MM.1S (cell line): ENCODE data around the gene SESTD1.

Experiments
- DNase-seq: peaks from one replicate; pipeline ENCODE4 v3.0.0-alpha.2; 2015
- H2AFZ ChIP-seq: fragments of 300-600 bp; sonication (generic); 2 replicates; pipeline ENCODE4 v1.6.0; 2016; ENCODE audit warnings: antibody characterized with exemption, low read length
- H3F3A ChIP-seq: fragments of 300-600 bp; sonication (generic); 2 replicates; pipeline ENCODE4 v1.6.1; 2016; ENCODE audit warnings: mild to moderate bottlenecking, antibody characterized with exemption, low read length, moderate library complexity, mixed read lengths; ENCODE audit not compliant: insufficient read depth
- H3K27ac ChIP-seq: fragments of 300-600 bp; sonication (generic); 2 replicates; pipeline ENCODE4 v1.5.1; 2016; ENCODE audit warnings: mild to moderate bottlenecking, low read length
- H3K27me3 ChIP-seq: fragments of 300-600 bp; sonication (generic); replicated peaks from 2 replicates; pipeline ENCODE4 v1.6.0; 2016; ENCODE audit warnings: low read length; ENCODE audit not compliant: insufficient read depth
- H3K36me3 ChIP-seq: fragments of 300-600 bp; sonication (generic); replicated peaks from 2 replicates; pipeline ENCODE4 v1.6.1; 2016; ENCODE audit warnings: mild to moderate bottlenecking, low read length, mixed read lengths; ENCODE audit not compliant: insufficient read depth
- H3K4me1 ChIP-seq: fragments of 300-600 bp; sonication (generic); 2 replicates; pipeline ENCODE4 v1.6.1; 2016; ENCODE audit warnings: low read length, mixed read lengths
- H3K4me2 ChIP-seq: fragments of 300-600 bp; sonication (generic); 2 replicates; pipeline ENCODE4 v1.6.0; 2016; ENCODE audit warnings: low read depth, low read length
- H3K4me3 ChIP-seq: fragments of 300-600 bp; sonication (generic); 2 replicates; pipeline ENCODE4 v1.5.1; 2016; ENCODE audit warnings: low read length, mixed read lengths
- H3K79me2 ChIP-seq: fragments of 300-600 bp; sonication (generic); 2 replicates; pipeline ENCODE4 v1.6.1; 2016; ENCODE audit warnings: mixed run types, low read length, mixed read lengths
- H3K9ac ChIP-seq: fragments of 300-600 bp; sonication (generic); 2 replicates; pipeline ENCODE4 v1.6.1; 2016; ENCODE audit warnings: low read length, mixed read lengths
- H3K9me2 ChIP-seq: fragments of 300-600 bp; sonication (generic); replicated peaks from 2 replicates; pipeline ENCODE4 v1.6.1; 2016; ENCODE audit warnings: mild to moderate bottlenecking, low read length, mixed read lengths; ENCODE audit not compliant: insufficient read depth
- H3K9me3 ChIP-seq: fragments of 300-600 bp; sonication (generic); replicated peaks from 2 replicates; pipeline ENCODE4 v1.6.1; 2016; ENCODE audit warnings: mild to moderate bottlenecking, low read length, mixed read lengths; ENCODE audit not compliant: insufficient read depth
- H4K20me1 ChIP-seq: fragments of 300-600 bp; sonication (generic); 2 replicates; pipeline ENCODE4 v1.6.1; 2016; ENCODE audit warnings: mild to moderate bottlenecking, low read length, moderate library complexity, mixed read lengths; ENCODE audit not compliant: insufficient read depth
- CTCF ChIP-seq: fragments of 300-600 bp; sonication (generic); IDR thresholded peaks from 2 replicates; pipeline ENCODE4 v1.5.1; 2016; ENCODE audit warnings: antibody characterized with exemption, low read length, mixed read lengths
- EZH2 ChIP-seq: fragments of 300-600 bp; sonication (generic); optimal IDR thresholded peaks from 2 replicates; pipeline ENCODE3; 2017; ENCODE audit warnings: low read depth, mild to moderate bottlenecking, antibody characterized with exemption, low read length, mixed read lengths
- EZH2phosphoT487 ChIP-seq: fragments of 300-600 bp; sonication (generic); IDR thresholded peaks from 2 replicates; pipeline ENCODE4 v1.6.1; 2018; ENCODE audit warnings: antibody characterized with exemption, low read length

Gene SESTD1

GRCh38 chr2:179193759-179194394, 70.8 kb downstream of the SESTD1 start:
- no peak for DNase-seq
- Histone ChIP-seq H2AFZ (no peak overlapping the region), H3K79me2 (no peaks in the 10 kb centered on the region)

GRCh38 chr2:179191110-179191509, 73.5 kb downstream of the SESTD1 start:
- no peaks in the 10 kb centered on the region for H3K36me3 ChIP-seq
- H2AFZ ChIP-seq: no peak overlapping the region
- no peaks in the 10 kb centered on the region for H3K27me3 ChIP-seq
- no peaks in the 10 kb centered on the region for H3K4me1 ChIP-seq
- no peaks in the 10 kb centered on the region for H3K9me3 ChIP-seq
- H3K9me2 ChIP-seq: no peaks in the 10 kb centered on the region
- H3K4me3 ChIP-seq: no peak overlapping the region
- no peak for DNase-seq
- H3K4me2 ChIP-seq: no peak overlapping the region
- H3K9ac ChIP-seq: no peak overlapping the region
- no peak for TF ChIP-seq CTCF
- TF ChIP-seq EZH2phosphoT487: no peak
- no peak for TF ChIP-seq EZH2
- H4K20me1 ChIP-seq: 0 out of 2 replicates have a peak, but pooled peaks cover 2% of the 10 kb centered on the region
- 0 out of 2 replicates have a peak, but pooled peaks cover 2% of the 10 kb centered on the region for H3K79me2 ChIP-seq
- no peak overlapping the region for H3K27ac ChIP-seq
- H3F3A ChIP-seq: no peaks in the 10 kb centered on the region

More at GRCh38 chr2:179193759-179194394, 70.8 kb downstream of the SESTD1 start:
- H3K9me2 ChIP-seq: no peaks in the 10 kb centered on the region
- no peaks in the 10 kb centered on the region for H4K20me1 ChIP-seq
- no peak overlapping the region for H3K4me3 ChIP-seq
- no peaks in the 10 kb centered on the region for H3F3A ChIP-seq
- no peaks in the 10 kb centered on the region for H3K27me3 ChIP-seq
- H3K9me3 ChIP-seq: no peaks in the 10 kb centered on the region
- H3K9ac ChIP-seq: no peak overlapping the region
- H3K27ac ChIP-seq: no peak overlapping the region
- no peaks in the 10 kb centered on the region for H3K36me3 ChIP-seq
- TF ChIP-seq CTCF (no peak), EZH2phosphoT487 (no peak), EZH2 (no peak)
- no peaks in the 10 kb centered on the region for H3K4me1 ChIP-seq
- H3K4me2 ChIP-seq: no peak overlapping the region

GRCh38 chr2:179186126-179186525, 78.5 kb downstream of the SESTD1 start:
- H3K4me1 ChIP-seq: no peaks in the 10 kb centered on the region
- H3K36me3 ChIP-seq: no peaks in the 10 kb centered on the region
- H3K9me2 ChIP-seq: no peaks in the 10 kb centered on the region
- no peak for DNase-seq
- no peak overlapping the region for H3K4me3 ChIP-seq
- H3K27me3 ChIP-seq: no peaks in the 10 kb centered on the region
- H3K4me2 ChIP-seq: no peak overlapping the region
- no peak overlapping the region for H3K9ac ChIP-seq
- H2AFZ ChIP-seq: no peak overlapping the region
- H4K20me1 ChIP-seq: 0 out of 2 replicates have a peak, but pooled peaks cover 4% of the 10 kb centered on the region
- no peaks in the 10 kb centered on the region for H3K9me3 ChIP-seq
- H3F3A ChIP-seq: no peaks in the 10 kb centered on the region
- H3K27ac ChIP-seq: no peak overlapping the region
- TF ChIP-seq CTCF: no peak
- no peak for TF ChIP-seq EZH2
- no peak for TF ChIP-seq EZH2phosphoT487
- 0 out of 2 replicates have a peak, but pooled peaks cover 2% of the 10 kb centered on the region for H3K79me2 ChIP-seq
